GM12878 (cell line): Measurements from ENCODE around the gene MAD1L1. TPM values are rescaled to one million over a fixed set of nuclear protein-coding genes. Genes with fewer than 3 reads are reported as not detected.

Experiments used
- ATF7 ChIP-seq: fragments of 450-650 bp; IDR thresholded peaks from 2 replicates; pipeline ENCODE4 v1.6.1; 2016; ENCODE audit warnings: low read depth, mild to moderate bottlenecking
- CBFB ChIP-seq: IDR thresholded peaks from 2 replicates; pipeline ENCODE4 v1.6.1; 2016; ENCODE audit warnings: antibody characterized with exemption, low read depth
- CEBPB ChIP-seq, 2 experiments: fragments of 150-350 bp in 1 of 2; IDR thresholded peaks; 2 replicates each; pipeline ENCODE4 v1.6.1; 2012 to 2014; ENCODE audit warnings: low read depth in 2 of 2, low read length in 2 of 2, borderline replicate concordance in 1 of 2, inconsistent platforms in 1 of 2
- CREB1 ChIP-seq: IDR thresholded peaks from 2 replicates; pipeline ENCODE4 v1.6.1; 2012; ENCODE audit warnings: low read depth, mild to moderate bottlenecking, inconsistent platforms
- CREM ChIP-seq: IDR thresholded peaks from 2 replicates; pipeline ENCODE4 v1.6.1; 2014; ENCODE audit warnings: antibody characterized with exemption, low read depth
- EED ChIP-seq: sonication (generic); IDR thresholded peaks from 2 replicates; pipeline ENCODE4 v1.6.1; 2016; ENCODE audit warnings: antibody characterized with exemption, low read depth
- IRF4 ChIP-seq: IDR thresholded peaks from 2 replicates; pipeline ENCODE4 v1.6.1; 2011; ENCODE audit warnings: low read depth, low read length
- KLF5 ChIP-seq: fragments of 450-650 bp; IDR thresholded peaks from 2 replicates; pipeline ENCODE4 v1.6.1; 2014; ENCODE audit warnings: mild to moderate bottlenecking; ENCODE audit not compliant: partially characterized antibody
- LARP7 ChIP-seq: fragments of 450-650 bp; IDR thresholded peaks from 2 replicates; pipeline ENCODE4 v1.6.1; 2017; ENCODE audit warnings: mild to moderate bottlenecking
- MEF2B ChIP-seq: fragments of 450-650 bp; IDR thresholded peaks from 2 replicates; pipeline ENCODE4 v1.6.1; 2018; ENCODE audit warnings: mild to moderate bottlenecking, moderate library complexity; ENCODE audit not compliant: partially characterized antibody, poor library complexity, severe bottlenecking
- MTA2 ChIP-seq: fragments of 450-650 bp; IDR thresholded peaks from 2 replicates; pipeline ENCODE4 v1.6.1; 2016; ENCODE audit warnings: low read depth, mild to moderate bottlenecking, moderate library complexity
- NBN ChIP-seq: fragments of 450-650 bp; IDR thresholded peaks from 2 replicates; pipeline ENCODE4 v1.6.1; 2016
- RAD51 ChIP-seq: fragments of 450-650 bp; IDR thresholded peaks from 2 replicates; pipeline ENCODE4 v1.6.1; 2016; ENCODE audit warnings: moderate library complexity, mild to moderate bottlenecking, inconsistent platforms
- RCOR1 ChIP-seq: conservative IDR thresholded peaks from 2 replicates; pipeline ENCODE4 v1.6.1; 2012; ENCODE audit warnings: low read depth, low read length, improper control_type of control experiment
- RELA ChIP-seq: fragments of 450-650 bp; IDR thresholded peaks from 2 replicates; pipeline ENCODE4 v1.8.0; 2014; ENCODE audit warnings: borderline replicate concordance; ENCODE audit not compliant: partially characterized antibody
- RUNX3 ChIP-seq: IDR thresholded peaks from 2 replicates; pipeline ENCODE4 v1.6.1; 2012; ENCODE audit warnings: low read length, inconsistent platforms
- SMC3 ChIP-seq: IDR thresholded peaks from 2 replicates; pipeline ENCODE4 v1.6.1; 2011; ENCODE audit warnings: low read length, improper control_type of control experiment, borderline replicate concordance
- ZBTB33 ChIP-seq: fragments of 450-650 bp; IDR thresholded peaks from 2 replicates; pipeline ENCODE4 v1.6.1; 2017; ENCODE audit warnings: mild to moderate bottlenecking
- ZNF217 ChIP-seq: fragments of 450-650 bp; IDR thresholded peaks from 2 replicates; pipeline ENCODE4 v1.6.1; 2017; ENCODE audit warnings: antibody characterized with exemption, mild to moderate bottlenecking
- ZNF622 ChIP-seq: fragments of 450-650 bp; IDR thresholded peaks from 2 replicates; pipeline ENCODE4 v1.6.1; 2017; ENCODE audit warnings: mild to moderate bottlenecking, inconsistent platforms
- polyA plus RNA-seq, 11 experiments: library from polyadenylated mRNA; depleted of rRNA in 4 of 11; unstranded in 6 of 11; stranded (reverse) in 5 of 11; fragments of >200 nt; fragmentation: Nextera tagmentation in 4 of 11; fragmentation: Illumina TruSeq in 1 of 11; extraction: Ambion mirVana in 4 of 11; extraction: Trizol in 1 of 11; gene quantifications; 1 replicate in 1 of 11; 2 replicates in 10 of 11; pipeline versions ENCODE4 v1.2.1 to v1.2.3, GENCODE V29; 2011 to 2016; ENCODE audit warnings: inconsistent platforms in 2 of 11, missing spikeins in 2 of 11, low read depth in 1 of 11
- total RNA-seq, 4 experiments: library from RNA; depleted of rRNA in 3 of 4; stranded (reverse); fragments of >200 nt in 3 of 4; fragmentation: Illumina TruSeq in 1 of 4; extraction: Trizol in 1 of 4; gene quantifications; 2 replicates each; pipeline versions ENCODE4 v1.2.1 to v1.2.3, GENCODE V29; 2013 to 2021
- TF ChIP-seq, protein P1 (sequence below): fragments of 450-650 bp; IDR thresholded peaks from 2 replicates; pipeline ENCODE4 v1.6.1; 2017; ENCODE audit warnings: borderline replicate concordance
- TF ChIP-seq, protein P2 (sequence below): fragments of 450-650 bp; IDR thresholded peaks from 2 replicates; pipeline ENCODE4 v1.6.1; 2017; ENCODE audit warnings: mild to moderate bottlenecking, low read depth, inconsistent platforms; ENCODE audit not compliant: poor library complexity, severe bottlenecking
- TF ChIP-seq, protein P3 (sequence below): IDR thresholded peaks from 2 replicates; pipeline ENCODE4 v1.6.1; 2011; ENCODE audit warnings: mild to moderate bottlenecking, low read depth, low read length, moderate library complexity; ENCODE audit not compliant: insufficient replicate concordance
- TF ChIP-seq, protein P4 (sequence below): fragments of 450-650 bp; IDR thresholded peaks from 2 replicates; pipeline ENCODE4 v1.6.1; 2018; ENCODE audit warnings: borderline replicate concordance, mild to moderate bottlenecking; ENCODE audit not compliant: partially characterized antibody

Gene MAD1L1
- total and polyA plus RNA-seq, 10 of the 15 experiments (the other 5 are each of a cell fraction or from before 2014, with no cell fraction given) = 2.2 to 76.8 (median 38.3) TPM

DNA sequence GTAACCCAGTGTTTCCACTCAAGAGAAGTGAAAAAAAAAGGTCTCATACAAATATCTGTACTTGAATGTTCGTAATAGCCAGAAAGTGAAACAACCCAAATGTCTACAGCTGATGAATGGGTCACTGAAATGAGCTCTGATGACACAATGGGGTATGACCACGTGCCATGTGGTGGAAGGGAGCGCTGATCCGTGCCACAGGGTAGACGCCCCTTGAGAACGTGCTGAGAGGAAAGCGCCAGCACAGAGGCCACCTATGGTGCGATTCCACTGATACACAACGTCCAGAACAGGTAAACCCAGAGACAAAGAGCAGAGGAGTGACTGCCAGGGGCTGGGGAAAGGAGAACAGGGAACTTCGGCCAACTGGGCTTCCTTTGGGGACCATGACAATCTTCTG is 50.3 kb downstream of the MAD1L1 start (continued):
- TF ChIP-seq IRF4 = 0 out of 2 replicates have a peak, but pooled peaks have one; percentile 24
- TF ChIP-seq ATF7 = peak; percentile 84
- no peak for TF ChIP-seq ZNF217
- no peak for TF ChIP-seq ZNF622
- TF ChIP-seq LARP7 = no peak
- TF ChIP-seq, protein P1, sequence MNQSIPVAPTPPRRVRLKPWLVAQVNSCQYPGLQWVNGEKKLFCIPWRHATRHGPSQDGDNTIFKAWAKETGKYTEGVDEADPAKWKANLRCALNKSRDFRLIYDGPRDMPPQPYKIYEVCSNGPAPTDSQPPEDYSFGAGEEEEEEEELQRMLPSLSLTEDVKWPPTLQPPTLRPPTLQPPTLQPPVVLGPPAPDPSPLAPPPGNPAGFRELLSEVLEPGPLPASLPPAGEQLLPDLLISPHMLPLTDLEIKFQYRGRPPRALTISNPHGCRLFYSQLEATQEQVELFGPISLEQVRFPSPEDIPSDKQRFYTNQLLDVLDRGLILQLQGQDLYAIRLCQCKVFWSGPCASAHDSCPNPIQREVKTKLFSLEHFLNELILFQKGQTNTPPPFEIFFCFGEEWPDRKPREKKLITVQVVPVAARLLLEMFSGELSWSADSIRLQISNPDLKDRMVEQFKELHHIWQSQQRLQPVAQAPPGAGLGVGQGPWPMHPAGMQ = no peak
- TF ChIP-seq MEF2B = peak; percentile 12
- TF ChIP-seq CREM = 0 out of 2 replicates have a peak, but pooled peaks have one; percentile 22
- peak; percentile 54; the same call in 1 of the 2 replicates for TF ChIP-seq RUNX3
- TF ChIP-seq, protein P2, sequence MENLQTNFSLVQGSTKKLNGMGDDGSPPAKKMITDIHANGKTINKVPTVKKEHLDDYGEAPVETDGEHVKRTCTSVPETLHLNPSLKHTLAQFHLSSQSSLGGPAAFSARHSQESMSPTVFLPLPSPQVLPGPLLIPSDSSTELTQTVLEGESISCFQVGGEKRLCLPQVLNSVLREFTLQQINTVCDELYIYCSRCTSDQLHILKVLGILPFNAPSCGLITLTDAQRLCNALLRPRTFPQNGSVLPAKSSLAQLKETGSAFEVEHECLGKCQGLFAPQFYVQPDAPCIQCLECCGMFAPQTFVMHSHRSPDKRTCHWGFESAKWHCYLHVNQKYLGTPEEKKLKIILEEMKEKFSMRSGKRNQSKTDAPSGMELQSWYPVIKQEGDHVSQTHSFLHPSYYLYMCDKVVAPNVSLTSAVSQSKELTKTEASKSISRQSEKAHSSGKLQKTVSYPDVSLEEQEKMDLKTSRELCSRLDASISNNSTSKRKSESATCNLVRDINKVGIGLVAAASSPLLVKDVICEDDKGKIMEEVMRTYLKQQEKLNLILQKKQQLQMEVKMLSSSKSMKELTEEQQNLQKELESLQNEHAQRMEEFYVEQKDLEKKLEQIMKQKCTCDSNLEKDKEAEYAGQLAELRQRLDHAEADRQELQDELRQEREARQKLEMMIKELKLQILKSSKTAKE = no peak
- no peak for TF ChIP-seq KLF5
- no peak for TF ChIP-seq CBFB
- peak; percentile 96; the same call in 1 of the 2 replicates for TF ChIP-seq ZBTB33
- TF ChIP-seq MTA2 = peak; percentile 69; the same call in 1 of the 2 replicates
- peak; percentile 76 for TF ChIP-seq RAD51
- TF ChIP-seq RELA = no peak
- TF ChIP-seq, protein P3, sequence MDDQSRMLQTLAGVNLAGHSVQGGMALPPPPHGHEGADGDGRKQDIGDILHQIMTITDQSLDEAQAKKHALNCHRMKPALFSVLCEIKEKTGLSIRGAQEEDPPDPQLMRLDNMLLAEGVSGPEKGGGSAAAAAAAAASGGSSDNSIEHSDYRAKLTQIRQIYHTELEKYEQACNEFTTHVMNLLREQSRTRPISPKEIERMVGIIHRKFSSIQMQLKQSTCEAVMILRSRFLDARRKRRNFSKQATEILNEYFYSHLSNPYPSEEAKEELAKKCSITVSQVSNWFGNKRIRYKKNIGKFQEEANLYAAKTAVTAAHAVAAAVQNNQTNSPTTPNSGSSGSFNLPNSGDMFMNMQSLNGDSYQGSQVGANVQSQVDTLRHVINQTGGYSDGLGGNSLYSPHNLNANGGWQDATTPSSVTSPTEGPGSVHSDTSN = peak; percentile 73
- no peak for TF ChIP-seq EED
- no peak; the same call in 1 of the 2 replicates for TF ChIP-seq NBN
- no peak for TF ChIP-seq CEBPB (IDR thresholded peaks at IDR 0.05; ENCODE audit: borderline replicate concordance in 1 of 2, low read depth in 2 of 2, low read length in 2 of 2)
- TF ChIP-seq, protein P4, sequence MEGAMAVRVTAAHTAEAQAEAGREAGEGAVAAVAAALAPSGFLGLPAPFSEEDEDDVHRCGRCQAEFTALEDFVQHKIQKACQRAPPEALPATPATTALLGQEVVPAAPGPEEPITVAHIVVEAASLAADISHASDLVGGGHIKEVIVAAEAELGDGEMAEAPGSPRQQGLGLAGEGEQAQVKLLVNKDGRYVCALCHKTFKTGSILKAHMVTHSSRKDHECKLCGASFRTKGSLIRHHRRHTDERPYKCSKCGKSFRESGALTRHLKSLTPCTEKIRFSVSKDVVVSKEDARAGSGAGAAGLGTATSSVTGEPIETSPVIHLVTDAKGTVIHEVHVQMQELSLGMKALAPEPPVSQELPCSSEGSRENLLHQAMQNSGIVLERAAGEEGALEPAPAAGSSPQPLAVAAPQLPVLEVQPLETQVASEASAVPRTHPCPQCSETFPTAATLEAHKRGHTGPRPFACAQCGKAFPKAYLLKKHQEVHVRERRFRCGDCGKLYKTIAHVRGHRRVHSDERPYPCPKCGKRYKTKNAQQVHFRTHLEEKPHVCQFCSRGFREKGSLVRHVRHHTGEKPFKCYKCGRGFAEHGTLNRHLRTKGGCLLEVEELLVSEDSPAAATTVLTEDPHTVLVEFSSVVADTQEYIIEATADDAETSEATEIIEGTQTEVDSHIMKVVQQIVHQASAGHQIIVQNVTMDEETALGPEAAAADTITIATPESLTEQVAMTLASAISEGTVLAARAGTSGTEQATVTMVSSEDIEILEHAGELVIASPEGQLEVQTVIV = no peak
- no peak for TF ChIP-seq SMC3
- TF ChIP-seq CREB1 = no peak
- no peak for TF ChIP-seq RCOR1
